OCI-LY3 (cell line): ENCODE data around the gene CACNA2D2.

Experiments used
- H2AFZ ChIP-seq: fragments of 200-600, 300-600 bp; shearing (Covaris generic); 2 replicates; pipeline ENCODE4 v1.6.0; 2014; ENCODE audit warnings: antibody characterized with exemption, low read depth, low read length
- H3K27ac ChIP-seq: fragments of 200-600, 300-600 bp; sonication (generic); 2 replicates; pipeline ENCODE4 v1.5.1; 2014; ENCODE audit warnings: mild to moderate bottlenecking, low read length, moderate library complexity, mixed read lengths
- H3K27me3 ChIP-seq: fragments of 200-600, 300-600 bp; sonication (generic); 2 replicates; pipeline ENCODE4 v1.6.1; 2014; ENCODE audit warnings: low read depth, low read length, mixed read lengths
- H3K36me3 ChIP-seq: fragments of 200-600, 300-600 bp; sonication (generic); replicated peaks from 2 replicates; pipeline ENCODE3; 2014; ENCODE audit warnings: low read depth, low read length, mixed read lengths
- H3K4me1 ChIP-seq: fragments of 300-600, 200-600 bp; sonication (generic); 2 replicates; pipeline ENCODE4 v1.6.1; 2014; ENCODE audit warnings: low read length, mixed read lengths
- H3K4me2 ChIP-seq: fragments of 200-600, 300-600 bp; sonication (generic); 2 replicates; pipeline ENCODE4 v1.6.1; 2014; ENCODE audit warnings: low read length, mixed read lengths
- H3K4me3 ChIP-seq: fragments of 300-600, 200-600 bp; sonication (generic); 2 replicates; pipeline ENCODE4 v1.5.1; 2014; ENCODE audit warnings: antibody characterized with exemption, mild to moderate bottlenecking, low read length, moderate library complexity
- H3K79me2 ChIP-seq: fragments of 300-600, 200-600 bp; shearing (Covaris generic); 2 replicates; pipeline ENCODE4 v1.6.1; 2014; ENCODE audit warnings: mild to moderate bottlenecking, low read length, mixed read lengths
- H3K9ac ChIP-seq: fragments of 300-600, 200-600 bp; shearing (Covaris generic); 2 replicates; pipeline ENCODE4 v1.6.0; 2014; ENCODE audit warnings: mild to moderate bottlenecking, low read length, moderate library complexity
- H3K9me3 ChIP-seq: fragments of 200-600, 300-600 bp; shearing (Covaris generic); 2 replicates; pipeline ENCODE4 v1.6.1; 2014; ENCODE audit warnings: low read length, mixed read lengths; ENCODE audit not compliant: insufficient read depth
- H4K20me1 ChIP-seq: fragments of 200-600, 300-600 bp; sonication (generic); 2 replicates; pipeline ENCODE4 v1.6.1; 2016; ENCODE audit warnings: low read length, mixed read lengths; ENCODE audit not compliant: insufficient read depth
- EZH2phosphoT487 ChIP-seq: fragments of 200-600 bp; shearing (Covaris generic); IDR thresholded peaks from 2 replicates; pipeline ENCODE4 v1.6.1; 2018; ENCODE audit warnings: antibody characterized with exemption, mixed run types, low read depth
- TF ChIP-seq, protein P1 (sequence below): fragments of 200-600, 300-600 bp; sonication (generic); IDR thresholded peaks from 2 replicates; pipeline ENCODE4 v1.5.1; 2014; ENCODE audit warnings: antibody characterized with exemption, low read length, low read depth

The CACNA2D2 gene

DNA sequence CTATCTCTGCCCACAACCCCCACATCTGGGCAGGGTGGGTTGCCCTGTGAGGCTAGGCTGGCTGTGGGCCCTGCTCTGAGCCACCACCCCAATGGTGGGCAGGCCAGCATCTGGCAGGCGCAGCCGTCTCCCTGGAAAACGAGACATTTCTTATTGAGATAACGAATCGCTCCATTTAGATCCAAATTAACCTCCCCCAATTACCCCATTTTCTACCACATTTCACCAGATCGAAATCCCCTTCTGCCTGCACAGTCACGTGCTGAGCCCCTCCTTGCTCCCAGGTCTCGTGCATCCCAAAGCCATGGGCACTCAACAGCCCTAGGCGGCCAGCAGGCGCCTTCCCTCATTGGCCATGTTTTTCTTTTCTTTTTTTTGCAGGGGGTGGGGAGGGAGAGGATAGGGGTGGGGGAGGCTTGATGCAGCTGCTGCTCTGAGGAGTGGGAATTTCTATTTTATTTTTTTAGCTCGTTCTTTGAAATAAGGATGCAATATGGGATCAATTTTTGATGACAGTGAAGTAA lies 91.1 kb downstream of the CACNA2D2 start:
- no peak for TF ChIP-seq EZH2phosphoT487
- TF ChIP-seq, protein P1, sequence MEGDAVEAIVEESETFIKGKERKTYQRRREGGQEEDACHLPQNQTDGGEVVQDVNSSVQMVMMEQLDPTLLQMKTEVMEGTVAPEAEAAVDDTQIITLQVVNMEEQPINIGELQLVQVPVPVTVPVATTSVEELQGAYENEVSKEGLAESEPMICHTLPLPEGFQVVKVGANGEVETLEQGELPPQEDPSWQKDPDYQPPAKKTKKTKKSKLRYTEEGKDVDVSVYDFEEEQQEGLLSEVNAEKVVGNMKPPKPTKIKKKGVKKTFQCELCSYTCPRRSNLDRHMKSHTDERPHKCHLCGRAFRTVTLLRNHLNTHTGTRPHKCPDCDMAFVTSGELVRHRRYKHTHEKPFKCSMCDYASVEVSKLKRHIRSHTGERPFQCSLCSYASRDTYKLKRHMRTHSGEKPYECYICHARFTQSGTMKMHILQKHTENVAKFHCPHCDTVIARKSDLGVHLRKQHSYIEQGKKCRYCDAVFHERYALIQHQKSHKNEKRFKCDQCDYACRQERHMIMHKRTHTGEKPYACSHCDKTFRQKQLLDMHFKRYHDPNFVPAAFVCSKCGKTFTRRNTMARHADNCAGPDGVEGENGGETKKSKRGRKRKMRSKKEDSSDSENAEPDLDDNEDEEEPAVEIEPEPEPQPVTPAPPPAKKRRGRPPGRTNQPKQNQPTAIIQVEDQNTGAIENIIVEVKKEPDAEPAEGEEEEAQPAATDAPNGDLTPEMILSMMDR: no peak

DNA sequence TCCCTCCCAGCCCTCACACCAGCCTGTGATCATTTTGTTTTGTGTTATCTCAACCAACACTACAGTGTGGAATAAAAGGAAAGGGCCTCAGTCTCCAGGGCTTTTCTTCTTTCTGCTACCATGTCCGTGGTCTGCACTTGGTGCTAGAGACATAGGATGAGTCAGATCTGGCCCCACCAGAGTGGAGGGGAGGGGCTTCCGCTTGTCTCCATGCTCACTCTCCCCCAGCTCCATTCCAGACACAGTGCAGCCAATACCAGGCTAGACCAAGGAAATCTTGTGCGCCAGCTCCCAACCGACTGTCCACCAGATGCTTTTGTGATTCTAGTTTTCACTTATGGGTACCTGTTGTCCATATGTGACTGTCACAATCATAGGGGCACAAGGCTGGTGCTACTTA lies 92.2 kb downstream of the CACNA2D2 start:
- no peaks in the 10 kb centered on the region for H3K9me3 ChIP-seq
- H3K4me3 ChIP-seq: no peak overlapping the region
- peaks cover 5% of the 10 kb centered on the region; the same call in 1 of the 2 replicates for H4K20me1 ChIP-seq
- no peak overlapping the region for H2AFZ ChIP-seq
- H3K36me3 ChIP-seq: no peaks in the 10 kb centered on the region
- H3K4me2 ChIP-seq: no peak overlapping the region
- H3K9ac ChIP-seq: no peak overlapping the region
- no peaks in the 10 kb centered on the region for H3K79me2 ChIP-seq
- H3K4me1 ChIP-seq: peaks cover 27% of the 10 kb centered on the region
- no peak overlapping the region for H3K27ac ChIP-seq
- peaks cover 4% of the 10 kb centered on the region; the same call in 1 of the 2 replicates for H3K27me3 ChIP-seq
- TF ChIP-seq EZH2phosphoT487: no peak
- TF ChIP-seq, protein P1: no peak

More for the DNA sequence above, 91.1 kb downstream of the CACNA2D2 start:
- Histone ChIP-seq H3K4me3 (no peak overlapping the region), H3K4me1 (peaks cover 27% of the 10 kb centered on the region), H3K9ac (no peak overlapping the region), H3K9me3 (no peaks in the 10 kb centered on the region), H2AFZ (no peak overlapping the region), H4K20me1 (no peaks in the 10 kb centered on the region), H3K27ac (no peak overlapping the region), H3K4me2 (no peak overlapping the region), H3K36me3 (no peaks in the 10 kb centered on the region), H3K27me3 (peaks cover 4% of the 10 kb centered on the region; the same call in 1 of the 2 replicates), H3K79me2 (no peaks in the 10 kb centered on the region)

DNA sequence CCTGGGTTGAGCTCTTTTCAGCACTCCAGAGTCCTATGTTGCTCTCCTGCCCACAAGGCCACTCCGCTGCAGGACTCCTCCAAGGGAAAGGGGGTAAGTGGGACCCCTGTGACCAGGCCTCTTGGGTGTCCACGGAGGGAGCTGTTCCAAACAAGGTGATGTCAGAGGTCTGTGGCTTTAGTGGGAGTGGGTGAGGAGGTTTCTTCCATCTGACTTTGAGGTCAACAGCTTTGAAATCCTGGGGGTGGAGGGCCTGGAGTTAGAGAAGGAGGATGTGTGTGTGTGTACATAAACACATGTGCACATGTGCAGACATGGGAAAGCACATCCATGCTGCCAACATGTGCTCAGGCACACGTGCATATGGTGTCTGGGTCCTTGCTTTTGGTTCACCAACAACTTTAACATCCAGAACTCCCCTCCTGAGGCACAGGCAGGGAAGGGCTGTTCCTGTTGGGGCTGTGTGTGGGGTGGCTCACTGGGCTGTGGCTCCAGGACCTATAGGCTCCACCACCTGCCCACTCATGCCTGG lies 92.8 kb downstream of the CACNA2D2 start:
- TF ChIP-seq, protein P1: no peak
- no peak for TF ChIP-seq EZH2phosphoT487
- H3K9ac ChIP-seq: no peak overlapping the region
- H3K27me3 ChIP-seq: peaks cover 4% of the 10 kb centered on the region; the same call in 1 of the 2 replicates
- H3K79me2 ChIP-seq: no peaks in the 10 kb centered on the region
- H2AFZ ChIP-seq: no peak overlapping the region
- peaks cover 10% of the 10 kb centered on the region for H4K20me1 ChIP-seq
- peaks cover 27% of the 10 kb centered on the region for H3K4me1 ChIP-seq
- H3K4me2 ChIP-seq: peak overlapping the region; percentile 28; the same call in 1 of the 2 replicates
- no peaks in the 10 kb centered on the region for H3K36me3 ChIP-seq
- no peak overlapping the region for H3K4me3 ChIP-seq
- no peaks in the 10 kb centered on the region for H3K9me3 ChIP-seq
- H3K27ac ChIP-seq: no peak overlapping the region

DNA sequence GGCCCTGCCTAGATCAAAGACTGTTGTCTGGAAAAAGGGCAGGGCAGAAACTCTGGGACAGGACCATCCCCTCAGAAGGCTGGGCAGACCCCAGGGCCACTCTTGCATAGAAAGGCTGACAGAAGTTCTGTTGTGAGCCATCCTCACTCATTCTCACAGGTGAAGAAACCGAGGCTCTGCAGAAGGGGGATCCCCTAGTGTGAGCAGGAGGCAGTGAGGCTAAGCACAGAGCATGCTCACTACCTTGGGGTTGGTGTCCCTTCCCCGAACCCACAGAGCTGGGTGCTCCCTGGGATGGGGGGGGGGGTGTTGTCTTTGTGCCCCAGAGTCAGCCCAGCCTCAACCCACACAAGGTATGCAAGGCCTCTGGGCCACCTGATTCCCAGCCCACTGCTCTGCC lies 93.2 kb downstream of the CACNA2D2 start:
- TF ChIP-seq EZH2phosphoT487: no peak
- TF ChIP-seq, protein P1: no peak
- no peak overlapping the region for H2AFZ ChIP-seq
- H4K20me1 ChIP-seq: peaks cover 15% of the 10 kb centered on the region
- H3K4me2 ChIP-seq: peak overlapping the region; percentile 28; the same call in 1 of the 2 replicates
- H3K4me1 ChIP-seq: peaks cover 27% of the 10 kb centered on the region
- no peak overlapping the region for H3K4me3 ChIP-seq
- no peaks in the 10 kb centered on the region for H3K36me3 ChIP-seq
- H3K27me3 ChIP-seq: peaks cover under 1% of the 10 kb centered on the region; the same call in 1 of the 2 replicates
- H3K9me3 ChIP-seq: no peaks in the 10 kb centered on the region
- H3K9ac ChIP-seq: no peak overlapping the region
- H3K79me2 ChIP-seq: no peaks in the 10 kb centered on the region
- H3K27ac ChIP-seq: no peak overlapping the region
